H9 (cell line): ENCODE measurements around the gene PM20D1. TPM values are rescaled to one million over a fixed set of nuclear protein-coding genes. Genes with fewer than 3 reads are reported as not detected.

Experiments
- DNase-seq: peaks from one replicate; pipeline ENCODE4 v3.0.0-alpha.2; 2017
- H2AFZ ChIP-seq: one replicate; pipeline ENCODE4 v1.6.1; 2013; ENCODE audit warnings: mild to moderate bottlenecking, low read length, control low read depth, moderate library complexity
- H2AK5ac ChIP-seq: 2 replicates; pipeline ENCODE4 v1.6.1; 2013; ENCODE audit warnings: low read length, control low read depth, mixed read lengths; ENCODE audit not compliant: insufficient read length
- H2BK120ac ChIP-seq: one replicate; pipeline ENCODE4 v1.6.1; 2013; ENCODE audit warnings: low read depth, mild to moderate bottlenecking, low read length, control low read depth, inconsistent platforms; ENCODE audit not compliant: poor library complexity, severe bottlenecking
- H2BK12ac ChIP-seq: 2 replicates; pipeline ENCODE4 v1.6.1; 2013; ENCODE audit warnings: low read length, control low read depth, mixed read lengths, low read depth; ENCODE audit not compliant: insufficient read length
- H2BK15ac ChIP-seq: 2 replicates; pipeline ENCODE4 v1.6.1; 2013; ENCODE audit warnings: low read depth, low read length, control low read depth
- H2BK20ac ChIP-seq: one replicate; pipeline ENCODE4 v1.6.1; 2013; ENCODE audit warnings: low read depth, mild to moderate bottlenecking, low read length, control low read depth, inconsistent platforms; ENCODE audit not compliant: poor library complexity, severe bottlenecking
- H2BK5ac ChIP-seq: 2 replicates; pipeline ENCODE4 v1.6.1; 2013; ENCODE audit warnings: low read length, control low read depth, mixed read lengths; ENCODE audit not compliant: insufficient read length
- H3K14ac ChIP-seq: 2 replicates; pipeline ENCODE4 v1.6.1; 2013; ENCODE audit warnings: low read length, control low read depth; ENCODE audit not compliant: insufficient read depth
- H3K18ac ChIP-seq: 2 replicates; pipeline ENCODE4 v1.6.1; 2013; ENCODE audit warnings: low read depth, mild to moderate bottlenecking, mixed read lengths, low read length, control low read depth; ENCODE audit not compliant: insufficient read length
- H3K23ac ChIP-seq: 2 replicates; pipeline ENCODE4 v1.6.1; 2013; ENCODE audit warnings: low read length, control low read depth, mixed read lengths, low read depth; ENCODE audit not compliant: insufficient read length
- H3K23me2 ChIP-seq: 2 replicates; pipeline ENCODE4 v1.6.1; 2013; ENCODE audit warnings: low read depth, mild to moderate bottlenecking, mixed read lengths, low read length, control low read depth; ENCODE audit not compliant: insufficient read length, poor library complexity, severe bottlenecking
- H3K27ac ChIP-seq: 2 replicates; pipeline ENCODE4 v1.5.1; 2013; ENCODE audit warnings: low read length, control low read depth, mixed read lengths, low read depth; ENCODE audit not compliant: insufficient read length
- H3K27me3 ChIP-seq: 2 replicates; pipeline ENCODE4 v1.6.1; 2013; ENCODE audit warnings: low read length, control low read depth, inconsistent platforms; ENCODE audit not compliant: insufficient read depth
- H3K4ac ChIP-seq: 2 replicates; pipeline ENCODE4 v1.6.1; 2013; ENCODE audit warnings: low read depth, mild to moderate bottlenecking, control low read depth, inconsistent platforms, low read length, moderate library complexity
- H3K4me1 ChIP-seq: 2 replicates; pipeline ENCODE4 v1.6.1; 2013; ENCODE audit warnings: low read length, control low read depth, inconsistent platforms; ENCODE audit not compliant: insufficient read depth
- H3K4me2 ChIP-seq: 2 replicates; pipeline ENCODE4 v1.6.1; 2013; ENCODE audit warnings: low read length, control low read depth, mixed read lengths; ENCODE audit not compliant: insufficient read length, insufficient read depth
- H3K56ac ChIP-seq: 2 replicates; pipeline ENCODE4 v1.6.1; 2013; ENCODE audit warnings: low read depth, mild to moderate bottlenecking, mixed read lengths, low read length, control low read depth; ENCODE audit not compliant: insufficient read length
- H3K79me1 ChIP-seq: 2 replicates; pipeline ENCODE4 v1.6.1; 2013; ENCODE audit warnings: low read depth, mild to moderate bottlenecking, moderate library complexity, low read length, control low read depth, inconsistent platforms; ENCODE audit not compliant: insufficient read depth, poor library complexity, severe bottlenecking
- H3K79me2 ChIP-seq: 2 replicates; pipeline ENCODE4 v1.6.1; 2013; ENCODE audit warnings: low read length, control low read depth, inconsistent platforms; ENCODE audit not compliant: insufficient read depth
- H3K9ac ChIP-seq: 2 replicates; pipeline ENCODE4 v1.6.1; 2013; ENCODE audit warnings: low read length, control low read depth, mixed read lengths; ENCODE audit not compliant: insufficient read length; ENCODE audit errors: extremely low read depth
- H3K9me3 ChIP-seq: one replicate; pipeline ENCODE4 v1.6.1; 2013; ENCODE audit warnings: low read depth, low read length, inconsistent platforms; ENCODE audit not compliant: control insufficient read depth
- H3T11ph ChIP-seq: one replicate; pipeline ENCODE4 v1.6.1; 2013; ENCODE audit warnings: mild to moderate bottlenecking, low read length, control low read depth, inconsistent platforms
- H4K20me1 ChIP-seq: one replicate; pipeline ENCODE4 v1.6.1; 2013; ENCODE audit not compliant: control insufficient read depth, insufficient read length, insufficient read depth
- H4K5ac ChIP-seq: 2 replicates; pipeline ENCODE4 v1.6.1; 2013; ENCODE audit warnings: low read depth, mild to moderate bottlenecking, mixed read lengths, low read length, control low read depth; ENCODE audit not compliant: insufficient read length
- H4K8ac ChIP-seq: replicated peaks from 2 replicates; pipeline ENCODE4 v1.6.1; 2013; ENCODE audit warnings: low read length, control low read depth, mixed read lengths, low read depth; ENCODE audit not compliant: insufficient read length
- H4K91ac ChIP-seq: 2 replicates; pipeline ENCODE4 v1.6.1; 2013; ENCODE audit warnings: low read depth, mild to moderate bottlenecking, moderate library complexity, mixed read lengths, low read length, control low read depth; ENCODE audit not compliant: insufficient read length
- H3K27ac Mint-ChIP-seq, 3 experiments: 2 replicates in 2 of 3; 3 replicates in 1 of 3; pipeline ENCODE4 v1.8.0; 2020 to 2021; ENCODE audit warnings: mixed read lengths in 3 of 3, mild to moderate bottlenecking in 1 of 3, moderate library complexity in 1 of 3
- H3K27me3 Mint-ChIP-seq: 2 replicates; pipeline ENCODE4 v1.8.0; 2021; ENCODE audit warnings: low read depth, mild to moderate bottlenecking, moderate library complexity, mixed read lengths
- H3K36me3 Mint-ChIP-seq, 3 experiments: 2 replicates in 2 of 3; 3 replicates in 1 of 3; pipeline ENCODE4 v1.8.0; 2020 to 2021; ENCODE audit warnings: low read depth in 3 of 3, mixed read lengths in 3 of 3; ENCODE audit not compliant: insufficient read depth in 1 of 3
- H3K4me1 Mint-ChIP-seq, 2 experiments: 2 replicates each; pipeline ENCODE4 v1.8.0; 2020; ENCODE audit warnings: mixed read lengths in 2 of 2
- H3K4me3 Mint-ChIP-seq, 2 experiments: 2 replicates in 1 of 2; 3 replicates in 1 of 2; pipeline ENCODE4 v1.8.0; 2020 to 2021; ENCODE audit warnings: mild to moderate bottlenecking in 2 of 2, mixed read lengths in 2 of 2, moderate library complexity in 1 of 2
- H3K9me3 Mint-ChIP-seq, 2 experiments: 2 replicates in 1 of 2; 3 replicates in 1 of 2; pipeline ENCODE4 v1.8.0; 2020; ENCODE audit warnings: mild to moderate bottlenecking in 2 of 2, mixed read lengths in 2 of 2, moderate library complexity in 1 of 2
- total RNA-seq: library from RNA; stranded (reverse); gene quantifications from 2 replicates; pipeline ENCODE4 v1.2.1, GENCODE V29; 2021
- TF ChIP-seq, protein P1 (sequence below): fragments of 200-600 bp; sonication (generic); conservative IDR thresholded peaks from 3 replicates; pipeline ENCODE4 v1.8.0; 2021; ENCODE audit warnings: antibody characterized with exemption, mild to moderate bottlenecking

Gene PM20D1
- total RNA-seq, 1 experiment from 2014 or later, result not detected

GRCh38 chr1:205783433-205783795, 66.5 kb downstream of the PM20D1 start:
- H3K27me3 Mint-ChIP-seq, result no peaks in the 10 kb centered on the region; the same call in 1 of the 2 replicates

More at GRCh38 chr1:205783433-205783795, 66.5 kb downstream of the PM20D1 start:
- H3K27me3 ChIP-seq, result no peaks in the 10 kb centered on the region
- Mint-ChIP-seq H3K4me1 (no peaks in the 10 kb centered on the region), H3K36me3 (no peaks in the 10 kb centered on the region), H3K9me3 (no peaks in the 10 kb centered on the region), H3K4me3 (no peak overlapping the region), H3K27ac (no peak overlapping the region)
- H2AK5ac ChIP-seq, result no peak overlapping the region
- no peaks in the 10 kb centered on the region for H3K79me2 ChIP-seq
- no peak overlapping the region for H3K18ac ChIP-seq
- no peaks in the 10 kb centered on the region for H3K23me2 ChIP-seq
- H3K9me3 ChIP-seq, result no peaks in the 10 kb centered on the region
- H2BK20ac ChIP-seq, result no peak overlapping the region
- no peak overlapping the region for H2BK5ac ChIP-seq
- H2AFZ ChIP-seq, result no peak overlapping the region
- no peaks in the 10 kb centered on the region for H4K20me1 ChIP-seq
- TF ChIP-seq, protein P1, sequence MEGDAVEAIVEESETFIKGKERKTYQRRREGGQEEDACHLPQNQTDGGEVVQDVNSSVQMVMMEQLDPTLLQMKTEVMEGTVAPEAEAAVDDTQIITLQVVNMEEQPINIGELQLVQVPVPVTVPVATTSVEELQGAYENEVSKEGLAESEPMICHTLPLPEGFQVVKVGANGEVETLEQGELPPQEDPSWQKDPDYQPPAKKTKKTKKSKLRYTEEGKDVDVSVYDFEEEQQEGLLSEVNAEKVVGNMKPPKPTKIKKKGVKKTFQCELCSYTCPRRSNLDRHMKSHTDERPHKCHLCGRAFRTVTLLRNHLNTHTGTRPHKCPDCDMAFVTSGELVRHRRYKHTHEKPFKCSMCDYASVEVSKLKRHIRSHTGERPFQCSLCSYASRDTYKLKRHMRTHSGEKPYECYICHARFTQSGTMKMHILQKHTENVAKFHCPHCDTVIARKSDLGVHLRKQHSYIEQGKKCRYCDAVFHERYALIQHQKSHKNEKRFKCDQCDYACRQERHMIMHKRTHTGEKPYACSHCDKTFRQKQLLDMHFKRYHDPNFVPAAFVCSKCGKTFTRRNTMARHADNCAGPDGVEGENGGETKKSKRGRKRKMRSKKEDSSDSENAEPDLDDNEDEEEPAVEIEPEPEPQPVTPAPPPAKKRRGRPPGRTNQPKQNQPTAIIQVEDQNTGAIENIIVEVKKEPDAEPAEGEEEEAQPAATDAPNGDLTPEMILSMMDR, result no peak
- H2BK15ac ChIP-seq, result no peak overlapping the region
- no peak overlapping the region for H3T11ph ChIP-seq
- no peak overlapping the region for H4K8ac ChIP-seq
- no peaks in the 10 kb centered on the region for H3K4me1 ChIP-seq
- no peak overlapping the region for H3K9ac ChIP-seq
- no peaks in the 10 kb centered on the region for H3K79me1 ChIP-seq
- H3K4ac ChIP-seq, result no peak overlapping the region
- H3K4me2 ChIP-seq, result no peak overlapping the region
- no peak overlapping the region for H2BK12ac ChIP-seq
- no peak overlapping the region for H3K56ac ChIP-seq
- no peak overlapping the region for H3K23ac ChIP-seq
- no peak for DNase-seq
- H4K91ac ChIP-seq, result no peak overlapping the region
- no peak overlapping the region for H4K5ac ChIP-seq
- no peak overlapping the region for H3K27ac ChIP-seq
- H2BK120ac ChIP-seq, result no peak overlapping the region
- H3K14ac ChIP-seq, result no peak overlapping the region; the same call in 1 of the 2 replicates
